LNCAP (cell line): ENCODE measurements around the gene GPR180.

Experiments
- CTCF ChIP-seq: fragments of 450-650 bp; IDR thresholded peaks from 2 replicates; pipeline ENCODE4 v1.5.1; 2017; ENCODE audit warnings: mild to moderate bottlenecking

The GPR180 gene

DNA sequence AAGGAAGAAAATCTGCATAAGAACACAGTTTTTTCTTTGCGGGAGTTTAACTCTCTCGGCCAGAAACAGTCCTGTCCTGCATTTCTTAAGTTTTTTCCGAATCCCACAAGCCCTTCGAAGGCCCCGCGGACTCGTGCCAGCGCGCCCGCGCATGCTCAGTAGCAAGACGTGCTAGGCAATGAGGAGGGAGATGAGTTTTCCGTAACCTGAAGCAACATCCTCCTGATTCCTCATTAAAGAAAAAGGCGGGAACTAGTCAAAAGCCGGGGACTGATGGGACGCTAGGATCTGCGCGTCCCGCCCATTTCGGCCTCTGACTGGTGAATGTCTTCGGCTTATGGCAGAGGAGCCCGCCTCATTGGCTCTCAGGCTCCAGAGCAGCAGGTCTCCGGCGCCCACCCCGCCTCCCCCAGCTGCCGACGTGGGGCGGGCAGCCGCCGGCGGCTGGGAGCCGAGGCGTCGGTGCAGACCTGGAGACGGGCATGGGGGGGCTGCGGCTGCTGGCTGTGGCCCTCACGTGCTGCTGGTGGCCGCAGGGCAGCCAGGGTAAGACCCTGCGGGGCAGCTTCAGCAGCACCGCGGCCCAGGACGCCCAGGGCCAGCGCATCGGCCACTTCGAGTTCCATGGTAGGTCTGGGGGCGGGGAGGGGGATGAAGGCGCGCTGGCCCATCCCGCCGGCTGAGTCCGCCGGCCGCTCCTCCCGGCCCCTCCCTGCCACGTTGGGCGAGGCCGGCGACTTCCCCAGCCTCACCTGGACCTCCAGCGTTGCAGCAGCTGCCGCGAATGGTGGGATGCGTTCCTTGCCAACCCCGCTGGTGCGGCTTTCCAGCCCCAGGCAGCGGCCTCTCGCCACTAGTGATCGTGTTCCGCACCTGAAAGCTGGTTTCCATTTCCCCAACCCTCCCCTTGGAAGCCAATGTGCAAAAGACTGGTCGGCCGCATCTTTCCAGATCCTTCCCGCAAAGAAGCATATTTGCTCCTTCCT lies at the start of gene GPR180:
Gene GPR180, plus strand, starts transcription at position 412 of the 986 bp plus-strand sequence. Its CDS starts 71 bp downstream, at position 483.
- TF ChIP-seq CTCF: no peak

DNA sequence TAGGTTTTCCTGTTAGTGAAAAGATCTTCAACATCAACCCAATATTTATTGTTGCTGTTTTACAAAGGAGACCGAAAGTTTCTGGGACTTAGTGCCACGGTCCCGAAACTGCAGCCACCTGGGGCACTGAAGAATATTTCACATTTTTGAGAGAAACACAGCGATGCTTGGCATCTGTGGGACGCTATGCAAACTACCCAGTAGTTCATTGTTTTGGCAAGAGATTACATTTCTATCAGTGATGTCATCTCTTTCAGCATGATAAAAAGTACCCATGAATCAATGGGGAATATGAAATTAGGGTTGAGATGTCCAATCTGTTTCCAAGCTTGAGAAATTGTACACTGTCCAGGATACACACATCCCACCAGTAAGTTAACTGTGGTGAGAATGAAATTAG lies 49.6 kb upstream of the GPR180 start:
- TF ChIP-seq CTCF: no peak

DNA sequence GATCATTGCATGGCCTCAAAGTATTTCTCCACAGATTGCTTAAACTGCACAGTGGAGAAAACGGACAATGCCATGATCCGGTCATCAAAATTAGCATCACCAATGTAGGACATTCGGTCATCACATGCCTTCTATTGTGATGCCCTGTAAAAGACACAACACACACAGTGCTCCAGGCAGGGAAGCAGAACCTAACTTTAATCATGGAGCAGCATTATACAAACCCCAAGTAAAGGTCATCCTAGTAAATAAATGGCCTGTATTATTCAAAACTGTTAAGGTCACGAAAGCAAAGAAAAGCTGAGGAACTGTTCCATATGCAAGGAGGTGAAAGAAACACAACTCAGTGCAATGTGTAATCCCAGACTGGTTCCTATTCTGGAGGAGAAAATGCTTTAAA lies 47.9 kb upstream of the GPR180 start:
- TF ChIP-seq CTCF: no peak

DNA sequence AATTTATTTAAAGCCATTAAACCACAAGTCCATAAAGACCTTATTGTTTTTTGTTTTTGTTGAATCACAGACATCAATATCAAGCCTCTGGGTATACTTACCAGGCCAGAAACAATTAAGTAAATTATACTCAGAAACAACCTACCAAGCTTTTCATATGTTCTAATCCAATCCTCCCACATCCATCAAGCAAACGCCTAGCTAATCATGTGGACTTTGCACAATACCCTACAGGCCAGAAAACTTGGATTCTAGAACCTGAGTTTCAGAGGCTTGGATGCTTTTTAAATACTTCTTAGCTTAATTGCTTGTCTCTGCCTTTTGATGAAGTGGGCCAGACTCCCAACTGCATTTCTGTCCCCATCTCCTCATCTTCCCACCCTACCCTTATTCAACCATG lies 45.6 kb upstream of the GPR180 start:
- no peak for TF ChIP-seq CTCF

GRCh38 chr13:94556621-94557020 lies 45.0 kb upstream of the GPR180 start:
- TF ChIP-seq CTCF: no peak

- no peak for TF ChIP-seq CTCF
Observed at GRCh38 chr13:94557684-94558235, 43.9 kb upstream of the GPR180 start.

DNA sequence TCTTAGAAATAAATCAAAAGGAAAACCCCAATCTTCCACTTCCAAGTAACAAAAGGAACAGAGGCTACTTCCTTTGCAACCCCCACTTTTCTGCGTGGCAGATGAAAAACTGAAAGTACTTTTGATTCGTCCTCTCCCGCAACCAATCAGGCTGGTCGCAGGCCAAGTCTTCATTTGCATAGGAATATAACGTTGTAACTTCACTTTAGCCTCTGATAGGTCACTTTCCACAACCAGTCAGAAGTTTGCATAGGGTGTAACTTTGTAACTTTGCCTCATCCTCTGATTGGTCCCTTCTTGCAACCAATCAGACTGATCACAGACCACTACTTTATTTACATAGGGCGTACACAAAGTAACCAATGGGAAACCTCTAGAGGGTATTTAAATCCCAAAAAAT lies 42.9 kb upstream of the GPR180 start:
- no peak for TF ChIP-seq CTCF
